ENCODE results near the gene PIK3C2G. TPM values are rescaled to one million over a fixed set of nuclear protein-coding genes. Genes with fewer than 3 reads are reported as not detected.

PIK3C2G gene
- total and polyA plus RNA-seq, 2 experiments from 2014 or later, result not detected

GRCh38 chr12:18382236-18382885, 121.0 kb downstream of the PIK3C2G start:
- Histone ChIP-seq H3K9ac (peak overlapping the region; percentile 26; the same call in 1 of the 2 replicates), H3K4me2 (ENCODE audit: unreplicated experiment) (peak overlapping the region; percentile 67), H3F3A (ENCODE audit: insufficient read depth) (peaks cover 27% of the 10 kb centered on the region), H3K36me3 (ENCODE audit: low read depth) (no peaks in the 10 kb centered on the region), H3K27me3 (replicated peaks; ENCODE audit: insufficient read depth) (no peaks in the 10 kb centered on the region), H3K9me2 (ENCODE audit: insufficient read depth) (no peaks in the 10 kb centered on the region), H2AFZ (no peak overlapping the region), H3K9me3 (ENCODE audit: low read depth) (no peaks in the 10 kb centered on the region), H3K4me1 (ENCODE audit: insufficient read depth) (peaks cover 26% of the 10 kb centered on the region), H4K20me1 (ENCODE audit: insufficient read depth) (no peaks in the 10 kb centered on the region; the same call in 1 of the 2 replicates), H3K4me3 (peak overlapping the region; percentile 43), H3K79me2 (ENCODE audit: insufficient read depth) (no peaks in the 10 kb centered on the region), H3K27ac (peak overlapping the region; percentile 57)
- WGBS, 2 experiments (ENCODE audit: low coverage in 1 of 2, low lambda C conversion rate in 2 of 2, missing lambda C conversion rate in 2 of 2), result 38 to 41% methylated on average over 4 of the region's 4 CpGs
- DNase-seq, result peak; percentile 50
- in situ Hi-C loops (cut with MboI), result no loop called here
- no peak for TF ChIP-seq EZH2phosphoT487 (IDR thresholded peaks at IDR 0.05; ENCODE audit: insufficient read depth, low read depth)
- no peak for TF ChIP-seq EZH2 (IDR thresholded peaks at IDR 0.05; ENCODE audit: insufficient read depth, poor library complexity, severe bottlenecking)

GRCh38 chr12:18383203-18383602, 121.9 kb downstream of the PIK3C2G start:
- Histone ChIP-seq H3F3A (ENCODE audit: insufficient read depth) (peaks cover 27% of the 10 kb centered on the region), H3K9ac (peak overlapping the region; percentile 26; the same call in 1 of the 2 replicates)
- WGBS, 2 experiments (ENCODE audit: low coverage in 1 of 2, low lambda C conversion rate in 2 of 2, missing lambda C conversion rate in 2 of 2), result 2 to 3% methylated on average over 4 of the region's 4 CpGs

GRCh38 chr12:18387706-18388105, 126.4 kb downstream of the PIK3C2G start:
- Histone ChIP-seq H3F3A (ENCODE audit: insufficient read depth) (peaks cover 20% of the 10 kb centered on the region), H4K20me1 (ENCODE audit: insufficient read depth) (no peaks in the 10 kb centered on the region), H3K4me2 (ENCODE audit: unreplicated experiment) (no peak overlapping the region), H3K4me1 (ENCODE audit: insufficient read depth) (peaks cover 22% of the 10 kb centered on the region), H3K27me3 (replicated peaks; ENCODE audit: insufficient read depth) (no peaks in the 10 kb centered on the region), H2AFZ (no peak overlapping the region), H3K9ac (no peak overlapping the region), H3K27ac (no peak overlapping the region), H3K9me3 (ENCODE audit: low read depth) (no peaks in the 10 kb centered on the region), H3K79me2 (ENCODE audit: insufficient read depth) (no peaks in the 10 kb centered on the region), H3K4me3 (no peak overlapping the region), H3K36me3 (ENCODE audit: low read depth) (no peaks in the 10 kb centered on the region), H3K9me2 (ENCODE audit: insufficient read depth) (no peaks in the 10 kb centered on the region)
- 92% methylated on average over 6 of the region's 6 CpGs for WGBS, 2 experiments (ENCODE audit: low coverage in 1 of 2, low lambda C conversion rate in 2 of 2, missing lambda C conversion rate in 2 of 2)
- DNase-seq, result no peak
- in situ Hi-C loops (cut with MboI), result no loop called here
- no peak for TF ChIP-seq EZH2 (IDR thresholded peaks at IDR 0.05; ENCODE audit: insufficient read depth, poor library complexity, severe bottlenecking)
- no peak for TF ChIP-seq EZH2phosphoT487 (IDR thresholded peaks at IDR 0.05; ENCODE audit: insufficient read depth, low read depth)

More at GRCh38 chr12:18383203-18383602, 121.9 kb downstream of the PIK3C2G start:
- no peaks in the 10 kb centered on the region for H3K9me3 ChIP-seq (ENCODE audit: low read depth)
- peak; percentile 85 for DNase-seq
- in situ Hi-C loops (cut with MboI), result no loop called here
- H3K4me3 ChIP-seq, result peak overlapping the region; percentile 43
- no peaks in the 10 kb centered on the region for H3K36me3 ChIP-seq (ENCODE audit: low read depth)
- H3K9me2 ChIP-seq (ENCODE audit: insufficient read depth), result no peaks in the 10 kb centered on the region
- TF ChIP-seq EZH2 (IDR thresholded peaks at IDR 0.05; ENCODE audit: insufficient read depth, poor library complexity, severe bottlenecking), result no peak
- TF ChIP-seq EZH2phosphoT487 (IDR thresholded peaks at IDR 0.05; ENCODE audit: insufficient read depth, low read depth), result 0 out of 2 replicates have a peak, but pooled peaks have one; percentile 66
- H3K4me2 ChIP-seq (ENCODE audit: unreplicated experiment), result peak overlapping the region; percentile 67
- peaks cover 26% of the 10 kb centered on the region for H3K4me1 ChIP-seq (ENCODE audit: insufficient read depth)
- peak overlapping the region; percentile 57 for H3K27ac ChIP-seq
- no peaks in the 10 kb centered on the region; the same call in 1 of the 2 replicates for H4K20me1 ChIP-seq (ENCODE audit: insufficient read depth)
- H2AFZ ChIP-seq, result 0 out of 2 replicates have a peak overlapping the region, but pooled peaks have one; percentile 2
- no peaks in the 10 kb centered on the region for H3K79me2 ChIP-seq (ENCODE audit: insufficient read depth)
- H3K27me3 ChIP-seq (replicated peaks; ENCODE audit: insufficient read depth), result no peaks in the 10 kb centered on the region

- Histone ChIP-seq H3K27ac (no peak overlapping the region), H3K27me3 (replicated peaks; ENCODE audit: insufficient read depth) (no peaks in the 10 kb centered on the region), H2AFZ (no peak overlapping the region), H3F3A (ENCODE audit: insufficient read depth) (peaks cover 2% of the 10 kb centered on the region; the same call in 1 of the 2 replicates), H3K4me1 (ENCODE audit: insufficient read depth) (peaks cover 5% of the 10 kb centered on the region), H3K9me2 (ENCODE audit: insufficient read depth) (no peaks in the 10 kb centered on the region), H3K9ac (no peak overlapping the region), H4K20me1 (ENCODE audit: insufficient read depth) (no peaks in the 10 kb centered on the region), H3K36me3 (ENCODE audit: low read depth) (no peaks in the 10 kb centered on the region), H3K79me2 (ENCODE audit: insufficient read depth) (no peaks in the 10 kb centered on the region), H3K4me2 (ENCODE audit: unreplicated experiment) (no peak overlapping the region), H3K4me3 (no peak overlapping the region), H3K9me3 (ENCODE audit: low read depth) (no peaks in the 10 kb centered on the region)
- WGBS, 2 experiments (ENCODE audit: low coverage in 1 of 2, low lambda C conversion rate in 2 of 2, missing lambda C conversion rate in 2 of 2), result 78 to 83% methylated on average over 4 of the region's 4 CpGs
- in situ Hi-C loops (cut with MboI), result no loop called here
- DNase-seq, result no peak
- TF ChIP-seq EZH2 (IDR thresholded peaks at IDR 0.05; ENCODE audit: insufficient read depth, poor library complexity, severe bottlenecking) (no peak), EZH2phosphoT487 (IDR thresholded peaks at IDR 0.05; ENCODE audit: insufficient read depth, low read depth) (no peak)
Observed at GRCh38 chr12:18389820-18390219, 128.5 kb downstream of the PIK3C2G start.
